Activated naive CD8-positive, alpha-beta T cell treated with anti-CD3 and anti-CD28 coated beads, Interleukin-2, amount 50 U/mL, for 16 hours (primary cell): Measurements from ENCODE around the gene CTBP1.
A peak's percentile ranks its signal among the peaks of the same experiment; 100 is the strongest.

Source experiments
- DNase-seq: peaks from one replicate; pipeline ENCODE4 v3.0.0-alpha.2; 2020; ENCODE audit warnings: low read depth, low spot score

CTBP1 gene

GRCh38 chr4:1223841-1224809 is 24.8 kb downstream of the CTBP1 start:
- no peak for DNase-seq

- DNase-seq: no peak
These were observed 25.8 kb downstream of the CTBP1 start for GRCh38 chr4:1222938-1223690.

GRCh38 chr4:1222036-1222789 is 26.7 kb downstream of the CTBP1 start:
- no peak for DNase-seq

GRCh38 chr4:1221155-1221870 is 27.6 kb downstream of the CTBP1 start:
- DNase-seq: no peak

- no peak for DNase-seq
These were observed 28.4 kb downstream of the CTBP1 start for GRCh38 chr4:1220566-1220965.

- DNase-seq: no peak
These were observed 29.4 kb downstream of the CTBP1 start for GRCh38 chr4:1219566-1219950.

- DNase-seq: no peak
These were observed 30.0 kb downstream of the CTBP1 start for GRCh38 chr4:1218634-1219565.

- no peak for DNase-seq
These were observed 31.6 kb downstream of the CTBP1 start for GRCh38 chr4:1217366-1217765.

GRCh38 chr4:1216869-1217294 is 32.0 kb downstream of the CTBP1 start:
- DNase-seq: peak; percentile 39

GRCh38 chr4:1216076-1216614 is 32.8 kb downstream of the CTBP1 start:
- no peak for DNase-seq

- no peak for DNase-seq
These were observed 33.5 kb downstream of the CTBP1 start for GRCh38 chr4:1215141-1216075.

GRCh38 chr4:1214101-1215095 is 34.5 kb downstream of the CTBP1 start:
- DNase-seq: no peak

- DNase-seq: no peak
These were observed 35.5 kb downstream of the CTBP1 start for GRCh38 chr4:1213336-1213995.

GRCh38 chr4:1212546-1213335 is 36.2 kb downstream of the CTBP1 start:
- no peak for DNase-seq

- no peak for DNase-seq
These were observed 36.9 kb downstream of the CTBP1 start for GRCh38 chr4:1211891-1212545.

GRCh38 chr4:1211371-1211770 is 37.6 kb downstream of the CTBP1 start:
- no peak for DNase-seq
